ENCODE measurements around the gene ADD2.

DNA sequence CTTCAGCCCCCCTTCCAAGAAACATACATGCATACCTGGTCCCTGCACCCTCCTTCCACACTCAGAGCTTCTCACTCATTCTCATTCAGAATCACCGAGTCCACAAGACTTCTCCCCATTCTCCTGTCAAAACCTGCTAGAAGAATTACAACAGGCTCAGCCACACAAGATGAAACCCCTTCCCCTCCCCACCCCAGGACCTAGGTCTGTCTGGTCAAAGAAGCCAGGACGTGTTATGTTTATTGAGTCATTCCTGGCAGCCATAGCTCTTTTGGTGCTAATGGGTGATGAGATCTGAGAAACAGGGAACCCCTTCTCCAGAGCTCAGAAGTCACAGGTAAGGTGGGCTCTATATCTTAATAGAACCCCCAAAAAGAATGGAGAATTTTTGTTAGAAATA is 1.4 kb upstream of the ADD2 start:
- TF ChIP-seq EZH2 (IDR thresholded peaks at IDR 0.05; ENCODE audit: insufficient read depth, poor library complexity, severe bottlenecking) (no peak), EZH2phosphoT487 (IDR thresholded peaks at IDR 0.05; ENCODE audit: insufficient read depth, low read depth) (no peak)

All from GM23248 (cell line).